Raji (cell line): Measurements from ENCODE around the gene PLEKHG4.

Source experiments
- POLR2A ChIP-seq: IDR thresholded peaks from 2 replicates; pipeline ENCODE4 v1.6.1; 2011; ENCODE audit warnings: low read depth, low read length, control low read depth; ENCODE audit not compliant: insufficient read depth

The PLEKHG4 gene

GRCh38 chr16:67241008-67241900 lies 38.1 kb upstream of the PLEKHG4 start:
- TF ChIP-seq POLR2A: no peak

GRCh38 chr16:67242138-67242730 lies 37.1 kb upstream of the PLEKHG4 start:
- TF ChIP-seq POLR2A: no peak

DNA sequence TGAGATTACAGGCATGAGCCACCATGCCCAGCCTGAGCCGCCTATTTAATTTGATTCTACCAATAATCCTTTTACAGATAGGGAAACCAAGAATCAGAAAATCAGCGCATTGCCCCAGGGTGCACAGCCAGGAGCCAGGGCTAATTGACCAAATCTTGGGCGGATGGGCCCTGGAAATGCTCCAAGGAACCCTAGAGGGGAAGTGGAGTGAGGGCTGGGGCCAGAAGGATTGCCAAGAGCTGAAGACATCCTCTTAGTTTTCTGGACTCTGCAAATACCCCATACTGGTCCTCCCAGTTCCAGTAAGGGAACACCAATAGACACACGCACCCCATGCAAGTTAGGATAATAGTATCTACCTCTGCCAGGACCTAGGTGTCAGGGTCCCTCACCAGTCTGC lies 35.9 kb upstream of the PLEKHG4 start:
- TF ChIP-seq POLR2A: no peak

DNA sequence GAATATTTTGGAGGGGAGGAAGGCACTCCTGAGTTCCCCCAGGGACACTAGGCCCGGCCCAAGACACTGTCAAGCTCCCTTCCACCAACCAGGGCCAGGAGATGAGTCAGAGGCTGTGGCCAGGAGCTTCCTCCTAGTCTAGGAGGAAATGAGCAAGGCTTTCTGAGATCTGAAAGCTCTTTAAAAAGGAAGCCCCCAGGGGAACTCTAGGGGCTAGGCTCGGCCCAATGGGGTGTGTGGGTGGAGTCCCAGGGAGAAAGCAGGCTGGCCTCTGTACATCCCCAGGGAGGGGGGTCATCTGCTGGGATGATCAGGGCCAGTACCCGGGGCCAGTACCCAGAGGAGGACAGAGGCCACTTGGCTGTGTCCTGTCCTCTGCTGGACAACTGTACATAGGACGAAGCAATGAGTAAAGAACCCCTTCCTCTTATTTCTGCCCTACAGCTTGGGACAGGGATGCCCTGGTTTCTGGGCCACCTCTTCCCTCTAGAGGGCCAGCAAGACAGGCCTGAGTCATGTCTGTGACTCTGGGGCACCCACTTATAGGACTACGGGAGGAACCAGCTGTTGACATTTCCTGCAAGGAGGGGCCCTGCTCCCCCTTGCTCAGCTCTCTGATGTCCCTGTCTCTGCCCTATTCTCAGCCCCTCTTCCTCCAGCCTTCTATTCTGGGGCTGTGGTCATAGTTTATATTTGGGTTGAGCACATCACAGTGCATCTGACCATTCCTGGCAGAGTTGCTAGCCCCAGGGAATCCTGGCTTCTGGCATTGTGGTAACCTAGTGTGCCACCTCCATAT lies 34.7 kb upstream of the PLEKHG4 start:
- TF ChIP-seq POLR2A: peak; percentile 59

- no peak for TF ChIP-seq POLR2A
Measured at GRCh38 chr16:67245186-67245585, 34.1 kb upstream of the PLEKHG4 start.

- TF ChIP-seq POLR2A: no peak
Measured at GRCh38 chr16:67245674-67246080, 33.7 kb upstream of the PLEKHG4 start.

GRCh38 chr16:67246081-67246755 lies 33.1 kb upstream of the PLEKHG4 start:
- peak; percentile 58 for TF ChIP-seq POLR2A

- no peak for TF ChIP-seq POLR2A
Measured at GRCh38 chr16:67246756-67247191, 32.6 kb upstream of the PLEKHG4 start.

- peak; percentile 73 for TF ChIP-seq POLR2A
Measured at GRCh38 chr16:67247192-67248072, 31.9 kb upstream of the PLEKHG4 start, which contains the start of gene FHOD1. FHOD1 (minus strand) TSS chr16:67247481; CDS start chr16:67247410, 71 bp downstream.

DNA sequence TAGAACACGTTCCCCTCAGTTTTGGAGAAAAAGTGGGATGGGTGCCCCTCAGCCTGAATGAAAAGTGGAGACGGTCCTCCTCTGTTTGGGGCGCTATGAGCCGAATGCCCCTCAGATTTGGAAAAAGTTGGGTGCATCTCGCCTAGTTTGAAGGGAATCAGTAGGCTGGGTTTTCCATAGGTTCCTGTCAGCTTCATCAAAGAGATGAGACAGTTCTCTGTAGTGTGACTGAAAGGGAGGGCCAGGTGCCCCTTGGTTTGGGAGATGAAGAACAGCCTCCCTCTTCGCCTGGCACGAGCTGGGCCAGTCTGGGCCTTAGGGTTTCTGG lies 31.3 kb upstream of the PLEKHG4 start:
- no peak for TF ChIP-seq POLR2A

GRCh38 chr16:67248401-67249177 lies 30.7 kb upstream of the PLEKHG4 start, which contains the start of gene SLC9A5:
SLC9A5 (plus strand) TSS chr16:67248979; CDS start chr16:67249015, 36 bp downstream.
- no peak for TF ChIP-seq POLR2A

GRCh38 chr16:67249178-67250044 lies 29.9 kb upstream of the PLEKHG4 start:
- no peak for TF ChIP-seq POLR2A
